NCI-H2029 treated with DMSO at 0.1 percent for 48 hours (cell line): Measurements from ENCODE around the gene PODN.

ENCODE experiments used
- DNase-seq: peaks from one replicate; lab custom pipeline; 2025; lab: John Stamatoyannopoulos, UW

PODN gene

DNA sequence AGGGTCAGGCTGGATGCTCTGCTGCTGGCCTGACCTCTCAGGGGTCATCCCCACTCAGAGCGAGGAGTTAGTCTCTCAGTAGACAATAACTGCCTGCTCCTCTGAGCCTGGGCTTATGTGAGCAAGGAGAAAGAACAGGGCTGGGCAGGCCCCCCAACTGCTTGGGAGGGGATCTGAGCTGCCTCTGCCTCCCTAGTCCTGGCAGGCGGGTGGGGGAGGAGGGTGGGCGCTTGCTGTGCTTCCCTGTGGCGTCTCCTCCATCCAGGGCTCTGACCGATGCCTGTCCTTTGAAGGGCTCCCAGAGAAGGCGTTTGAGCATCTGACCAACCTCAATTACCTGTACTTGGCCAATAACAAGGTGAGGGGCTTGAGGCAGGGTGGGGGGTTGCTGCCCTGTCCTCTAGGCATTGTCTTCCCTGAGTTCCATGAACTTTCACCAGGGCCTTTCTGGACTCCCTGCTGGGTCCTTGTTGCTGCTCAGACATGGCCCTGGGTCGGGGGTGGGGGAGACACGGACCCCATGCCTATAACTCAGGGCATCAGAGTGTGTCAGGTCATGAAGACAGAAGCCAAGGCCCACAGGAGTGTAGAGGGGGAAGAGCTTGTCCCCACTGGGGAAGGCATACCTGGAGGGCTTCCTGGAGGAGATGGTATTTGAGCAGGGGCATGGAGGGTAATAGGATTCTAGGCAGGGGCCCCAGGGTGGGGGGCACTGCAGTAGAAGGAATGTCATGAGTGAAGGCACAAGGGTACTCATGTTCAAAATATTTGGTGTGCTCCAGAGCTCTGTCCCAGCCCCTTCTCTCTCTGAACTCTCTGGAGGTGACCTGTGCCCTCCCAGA lies 12.5 kb downstream of the PODN start:
- DNase-seq = no peak

DNA sequence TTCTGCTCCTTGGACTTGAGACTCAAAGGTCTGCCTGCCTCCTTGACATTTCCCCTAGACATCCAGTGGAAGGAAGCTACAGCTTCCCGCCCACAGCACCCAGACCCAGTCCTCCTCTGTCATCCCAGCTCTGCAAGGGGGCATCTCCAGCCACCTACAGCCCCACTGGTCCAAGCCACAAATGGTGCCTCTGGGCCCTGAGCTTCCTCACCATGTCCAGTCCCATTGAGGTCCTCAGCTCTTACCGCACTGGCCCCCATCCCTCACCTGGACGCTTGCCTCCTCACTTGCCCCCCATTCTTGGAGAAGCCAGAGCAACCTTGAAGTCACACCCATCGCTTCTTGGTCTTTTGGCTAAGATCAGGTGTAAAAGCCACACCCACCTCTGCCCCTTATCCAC lies 13.2 kb downstream of the PODN start:
- DNase-seq = no peak

DNA sequence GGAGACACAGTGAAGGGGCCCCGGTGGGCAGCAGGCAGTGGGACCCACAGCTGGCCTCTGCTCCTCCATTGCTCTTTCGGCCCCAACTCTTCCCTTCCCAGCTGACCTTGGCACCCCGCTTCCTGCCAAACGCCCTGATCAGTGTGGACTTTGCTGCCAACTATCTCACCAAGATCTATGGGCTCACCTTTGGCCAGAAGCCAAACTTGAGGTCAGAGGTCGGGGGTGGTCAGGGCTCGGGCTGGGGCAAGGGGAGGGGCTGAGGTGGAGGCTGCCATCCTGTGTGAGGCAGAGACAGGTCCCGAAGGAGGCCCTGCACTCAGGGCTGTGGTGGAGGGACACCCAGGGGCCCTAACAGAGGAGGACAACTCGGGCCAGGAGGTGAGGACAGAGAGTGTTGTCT lies 13.7 kb downstream of the PODN start:
- no peak for DNase-seq

DNA sequence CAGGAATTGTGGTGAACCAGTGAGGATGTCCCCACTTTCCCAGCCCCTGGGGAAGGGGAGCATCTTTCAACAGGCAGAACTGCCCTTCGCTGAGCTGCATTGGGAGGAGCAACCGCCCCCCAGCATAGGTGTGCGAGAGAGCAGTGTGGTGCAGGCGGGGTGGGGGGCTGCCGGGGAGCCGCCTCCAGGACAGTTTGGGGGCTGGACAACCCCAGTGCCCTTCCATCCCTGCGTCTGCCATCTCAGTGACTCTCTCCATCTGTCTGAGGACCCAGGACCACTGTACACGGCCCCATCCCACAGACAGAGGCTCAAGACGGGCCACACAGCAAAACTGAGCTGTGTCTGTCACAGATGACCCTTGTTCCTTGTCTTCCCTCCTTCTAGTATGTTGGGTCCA lies 14.2 kb downstream of the PODN start:
- no peak for DNase-seq

DNA sequence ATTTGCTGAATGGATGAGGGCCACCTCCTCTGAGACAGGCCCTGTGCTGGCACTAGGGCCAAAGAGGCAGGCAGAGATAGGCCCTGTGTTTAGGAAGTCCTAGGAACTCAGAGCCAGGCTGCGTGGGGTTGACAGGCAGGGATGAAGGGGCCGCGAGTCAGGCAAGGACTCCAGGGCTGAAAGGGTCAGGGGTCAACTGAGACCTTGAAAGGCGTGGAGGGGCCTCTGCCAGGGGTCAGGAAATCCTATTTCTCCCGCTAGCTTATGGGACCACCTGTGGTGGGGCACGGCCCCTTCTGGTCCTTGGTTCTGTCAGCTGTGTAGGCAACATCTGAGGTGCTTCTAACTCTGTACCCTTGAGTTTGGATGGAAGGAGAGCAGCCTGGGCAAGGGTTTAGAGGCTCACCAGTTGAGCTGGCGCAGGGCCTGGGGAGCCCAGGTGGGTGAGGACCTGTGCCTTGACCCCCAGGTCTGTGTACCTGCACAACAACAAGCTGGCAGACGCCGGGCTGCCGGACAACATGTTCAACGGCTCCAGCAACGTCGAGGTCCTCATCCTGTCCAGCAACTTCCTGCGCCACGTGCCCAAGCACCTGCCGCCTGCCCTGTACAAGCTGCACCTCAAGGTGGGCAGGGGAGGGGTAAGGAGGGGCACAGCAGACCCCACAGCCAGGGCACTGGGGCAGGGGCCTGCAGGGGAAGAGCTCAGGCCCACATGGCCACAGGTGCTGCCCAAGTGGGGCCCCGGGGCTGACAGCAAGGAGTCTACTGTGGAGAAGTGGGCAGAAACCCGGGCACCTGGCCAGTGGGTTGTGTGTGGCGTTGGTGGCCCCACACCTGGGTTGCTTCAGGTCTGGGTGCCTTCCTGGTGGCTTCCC lies 14.9 kb downstream of the PODN start:
- DNase-seq = no peak

DNA sequence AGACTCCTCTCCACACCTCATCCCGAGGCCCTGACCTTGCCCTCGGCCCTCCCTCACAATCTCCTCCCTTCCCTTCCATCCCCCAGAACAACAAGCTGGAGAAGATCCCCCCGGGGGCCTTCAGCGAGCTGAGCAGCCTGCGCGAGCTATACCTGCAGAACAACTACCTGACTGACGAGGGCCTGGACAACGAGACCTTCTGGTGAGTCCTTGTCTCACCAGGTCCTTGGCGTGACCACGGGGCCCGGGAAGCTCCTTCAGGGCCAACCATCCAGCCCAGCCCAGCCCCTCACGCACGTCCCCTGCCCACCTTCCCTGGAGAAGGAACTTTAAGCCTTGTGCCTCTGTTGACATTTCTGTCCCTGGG lies 15.6 kb downstream of the PODN start:
- DNase-seq = no peak

DNA sequence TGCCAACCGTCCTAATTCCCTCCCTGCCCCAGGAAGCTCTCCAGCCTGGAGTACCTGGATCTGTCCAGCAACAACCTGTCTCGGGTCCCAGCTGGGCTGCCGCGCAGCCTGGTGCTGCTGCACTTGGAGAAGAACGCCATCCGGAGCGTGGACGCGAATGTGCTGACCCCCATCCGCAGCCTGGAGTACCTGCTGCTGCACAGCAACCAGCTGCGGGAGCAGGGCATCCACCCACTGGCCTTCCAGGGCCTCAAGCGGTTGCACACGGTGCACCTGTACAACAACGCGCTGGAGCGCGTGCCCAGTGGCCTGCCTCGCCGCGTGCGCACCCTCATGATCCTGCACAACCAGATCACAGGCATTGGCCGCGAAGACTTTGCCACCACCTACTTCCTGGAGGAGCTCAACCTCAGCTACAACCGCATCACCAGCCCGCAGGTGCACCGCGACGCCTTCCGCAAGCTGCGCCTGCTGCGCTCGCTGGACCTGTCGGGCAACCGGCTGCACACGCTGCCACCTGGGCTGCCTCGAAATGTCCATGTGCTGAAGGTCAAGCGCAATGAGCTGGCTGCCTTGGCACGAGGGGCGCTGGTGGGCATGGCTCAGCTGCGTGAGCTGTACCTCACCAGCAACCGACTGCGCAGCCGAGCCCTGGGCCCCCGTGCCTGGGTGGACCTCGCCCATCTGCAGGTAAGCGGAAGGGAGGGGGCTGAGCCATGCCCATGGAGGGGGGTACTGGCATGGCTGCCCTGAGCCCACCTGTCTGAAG lies 16.5 kb downstream of the PODN start:
- DNase-seq = no peak

DNA sequence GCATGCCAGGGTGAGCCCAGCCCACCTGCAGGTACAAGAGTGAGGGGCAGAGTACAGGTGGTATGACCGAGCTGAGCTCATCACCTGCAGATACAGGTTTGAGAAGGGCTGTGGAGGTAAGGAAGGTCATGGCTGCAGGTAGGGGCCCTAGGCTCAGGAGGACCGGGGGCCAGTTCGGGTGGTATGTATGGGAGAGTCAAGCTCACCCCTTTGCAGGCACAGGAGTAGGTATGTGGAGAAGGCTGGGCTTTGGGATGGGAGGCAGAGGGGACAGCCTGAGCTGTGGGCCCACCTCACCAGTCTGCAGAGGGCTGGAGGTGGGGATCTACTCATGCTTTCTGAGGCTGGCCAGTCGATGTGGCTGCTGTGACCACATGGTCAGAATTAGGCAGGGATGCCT lies 17.2 kb downstream of the PODN start:
- DNase-seq = no peak

DNA sequence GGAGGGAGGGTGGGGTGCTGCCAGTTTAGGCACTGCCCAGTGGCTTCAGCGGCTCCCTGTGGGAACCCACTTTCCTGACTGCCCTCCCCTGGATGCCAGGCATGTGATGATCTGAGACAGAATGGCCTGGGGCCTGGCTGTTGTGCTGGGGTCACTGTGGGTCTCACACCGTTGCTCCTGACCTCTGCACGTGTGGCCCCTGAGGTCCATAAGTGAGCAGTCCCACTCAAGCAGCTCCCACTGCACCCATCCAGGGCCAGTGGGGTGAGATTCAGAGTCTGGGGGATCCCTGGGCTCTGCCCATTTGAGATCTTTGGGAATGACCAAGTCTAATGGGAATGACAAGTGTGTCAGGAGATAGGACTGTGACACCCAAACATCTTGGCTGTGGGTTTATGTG lies 18.0 kb downstream of the PODN start:
- no peak for DNase-seq

DNA sequence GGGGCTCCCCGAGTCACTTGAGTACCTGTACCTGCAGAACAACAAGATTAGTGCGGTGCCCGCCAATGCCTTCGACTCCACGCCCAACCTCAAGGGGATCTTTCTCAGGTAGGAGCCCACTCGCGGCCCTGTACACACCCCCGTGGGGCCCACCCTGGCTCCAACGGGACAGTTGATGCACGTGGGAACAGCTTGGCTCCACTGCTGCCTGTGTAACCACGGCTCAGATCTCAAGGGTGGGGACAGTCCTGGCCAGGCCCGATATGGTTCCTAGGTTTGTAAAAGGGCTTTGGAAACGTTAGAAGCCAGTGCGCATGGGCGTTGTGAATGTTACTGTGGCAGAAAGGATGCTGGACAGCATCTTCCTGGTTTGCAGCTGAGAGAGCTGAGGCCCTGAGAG lies 18.8 kb downstream of the PODN start:
- DNase-seq = no peak

DNA sequence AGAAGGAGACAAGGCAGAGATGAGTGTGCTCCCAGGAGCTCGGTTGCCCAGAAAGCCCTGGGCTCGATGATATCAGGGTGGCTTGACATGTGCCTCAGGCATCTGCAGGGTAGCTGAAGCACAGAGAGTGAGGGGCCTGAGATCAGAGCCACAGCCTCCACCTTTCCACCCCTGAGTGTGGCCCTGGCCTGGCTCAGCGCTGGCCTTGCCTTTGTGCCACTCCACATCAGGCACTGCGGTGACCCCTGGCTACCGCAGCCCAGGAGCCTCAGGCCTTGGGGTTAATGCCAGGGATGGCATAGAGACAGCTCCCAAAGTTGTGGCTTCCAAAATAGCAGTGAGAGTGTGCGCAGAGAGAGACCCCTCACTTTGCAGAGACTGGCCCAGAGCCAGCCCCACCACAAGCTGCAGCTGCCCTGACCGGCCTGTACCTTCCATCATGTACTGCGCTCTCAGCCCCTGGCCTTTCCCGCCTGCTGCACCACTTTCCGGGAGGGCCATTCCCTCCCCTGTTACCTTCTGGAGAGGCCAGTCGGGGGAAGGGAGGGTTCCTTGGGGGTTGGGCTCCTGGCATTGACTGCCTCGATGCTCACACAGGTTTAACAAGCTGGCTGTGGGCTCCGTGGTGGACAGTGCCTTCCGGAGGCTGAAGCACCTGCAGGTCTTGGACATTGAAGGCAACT lies 19.5 kb downstream of the PODN start:
- DNase-seq = no peak

DNA sequence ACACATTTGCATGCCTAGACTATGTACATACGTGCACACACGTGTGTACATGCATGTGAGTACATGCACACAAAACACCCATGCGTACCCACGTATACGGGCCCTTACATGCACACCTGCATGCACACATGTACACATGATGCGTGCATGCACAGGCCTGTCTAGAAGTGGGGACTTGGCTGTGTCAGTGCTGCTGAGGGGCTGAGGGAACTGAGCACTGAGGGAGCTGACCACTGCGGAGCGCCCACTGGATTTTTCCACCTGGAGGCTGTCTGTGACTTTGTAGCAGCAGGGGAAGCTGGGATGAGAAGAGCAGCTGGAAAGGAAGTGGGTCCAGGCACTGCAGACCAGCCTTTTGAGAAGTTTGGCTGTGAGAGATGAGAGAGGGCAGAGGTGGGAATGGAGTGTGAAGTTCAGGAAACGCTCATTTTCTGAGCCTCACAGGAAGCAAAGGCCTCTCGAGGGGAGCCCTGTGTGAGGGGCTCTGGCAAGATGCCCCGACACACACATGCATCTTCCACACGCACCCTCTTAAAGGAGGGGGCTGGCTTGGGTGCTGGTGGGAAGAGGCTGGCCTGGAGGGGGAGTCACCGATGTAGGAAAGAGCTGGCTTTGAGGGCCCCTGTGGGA lies 20.9 kb downstream of the PODN start:
- no peak for DNase-seq

DNA sequence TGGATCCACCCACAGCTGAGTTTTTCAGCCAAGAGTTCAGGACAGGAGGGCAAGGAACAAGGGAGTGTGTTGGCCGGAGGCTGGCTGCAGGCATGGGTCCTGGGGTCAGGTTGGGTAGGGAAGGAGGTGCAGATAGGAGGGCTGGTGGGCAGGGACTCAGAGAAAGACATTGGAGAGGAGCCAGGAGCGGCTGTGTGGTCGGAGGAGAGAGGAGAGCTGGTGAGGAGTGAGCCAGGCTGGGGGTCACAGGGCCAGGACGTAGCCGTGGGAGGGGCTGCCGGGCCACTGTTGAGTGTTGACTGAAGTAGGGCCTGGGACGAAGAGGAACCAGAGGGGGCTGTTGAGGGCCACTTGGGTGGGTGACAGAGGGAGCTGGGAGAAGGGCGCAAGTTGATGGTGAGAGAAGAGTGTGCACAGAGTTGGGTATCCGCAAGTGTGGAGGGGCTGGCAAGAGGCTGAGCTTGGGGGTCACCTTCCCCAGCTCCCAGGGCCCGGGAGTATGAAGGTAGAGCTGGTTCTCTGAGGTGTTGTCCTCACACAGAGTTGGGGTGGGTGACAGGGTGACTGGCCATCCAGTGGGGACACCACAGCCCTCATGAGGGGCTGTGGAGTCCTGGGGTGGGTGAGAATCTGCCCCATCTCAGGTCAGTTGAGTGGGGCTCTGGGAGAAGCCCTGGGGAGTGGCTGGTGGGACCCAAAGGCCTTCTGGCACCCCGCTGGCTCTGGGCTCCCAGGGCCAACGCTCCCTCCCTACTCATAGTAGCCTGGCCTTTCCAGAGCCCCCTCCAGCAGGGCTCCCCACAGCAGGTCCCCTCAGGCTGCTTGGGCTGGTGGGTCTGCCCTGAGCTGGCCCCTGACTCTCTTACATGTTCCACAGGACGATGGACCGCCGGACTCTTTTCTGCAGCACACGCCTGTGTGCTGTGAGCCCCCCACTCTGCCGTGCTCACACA lies 21.9 kb downstream of the PODN start:
- no peak for DNase-seq

DNA sequence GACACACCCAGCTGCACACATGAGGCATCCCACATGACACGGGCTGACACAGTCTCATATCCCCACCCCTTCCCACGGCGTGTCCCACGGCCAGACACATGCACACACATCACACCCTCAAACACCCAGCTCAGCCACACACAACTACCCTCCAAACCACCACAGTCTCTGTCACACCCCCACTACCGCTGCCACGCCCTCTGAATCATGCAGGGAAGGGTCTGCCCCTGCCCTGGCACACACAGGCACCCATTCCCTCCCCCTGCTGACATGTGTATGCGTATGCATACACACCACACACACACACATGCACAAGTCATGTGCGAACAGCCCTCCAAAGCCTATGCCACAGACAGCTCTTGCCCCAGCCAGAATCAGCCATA lies 22.6 kb downstream of the PODN start:
- DNase-seq = no peak

DNA sequence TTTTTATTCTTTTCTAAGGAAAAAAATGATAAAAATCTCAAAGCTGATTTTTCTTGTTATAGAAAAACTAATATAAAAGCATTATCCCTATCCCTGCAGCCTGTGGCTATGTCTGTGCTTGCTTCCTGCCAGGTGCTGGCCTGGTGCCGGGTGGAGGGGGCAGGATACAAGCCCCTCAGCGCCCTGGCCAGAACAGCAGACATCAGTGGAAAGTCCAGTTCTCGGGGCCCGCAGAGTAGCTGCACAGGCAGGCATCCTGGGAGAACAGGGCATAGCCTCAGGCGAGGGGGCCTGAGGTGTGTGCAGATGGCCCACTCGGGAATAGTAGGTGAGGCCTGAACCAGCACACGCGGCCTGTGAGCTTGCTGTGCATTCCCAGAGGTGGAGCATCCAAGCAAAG lies 23.4 kb downstream of the PODN start:
- DNase-seq = no peak

DNA sequence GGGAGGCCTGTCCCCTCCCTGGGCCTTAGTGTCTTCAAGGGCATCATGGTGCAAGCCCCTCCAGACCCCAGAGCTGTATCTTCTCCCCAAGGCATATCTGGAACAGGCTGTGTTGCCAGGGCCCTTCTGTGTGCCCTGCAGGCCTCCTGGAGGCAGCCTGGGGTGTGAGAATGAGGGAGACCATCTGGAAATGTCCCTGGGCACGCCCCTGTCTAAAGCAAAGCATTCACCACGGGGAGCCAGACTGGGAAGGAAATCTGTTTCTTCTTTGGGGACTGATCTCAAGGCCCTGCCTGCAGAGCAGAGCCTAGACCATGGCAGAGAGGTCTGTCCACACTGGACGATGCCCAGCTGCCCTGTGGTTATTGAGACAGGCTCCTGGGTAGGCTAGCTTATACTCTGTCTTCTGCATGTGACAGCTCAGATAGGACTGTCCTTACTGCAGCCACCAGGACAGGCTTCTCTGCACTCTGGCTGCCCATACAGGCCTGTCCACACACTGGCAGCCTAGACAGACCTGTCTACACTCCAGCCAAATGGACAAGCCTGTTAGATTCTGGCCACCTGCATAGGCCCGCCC lies 24.6 kb downstream of the PODN start:
- no peak for DNase-seq

DNA sequence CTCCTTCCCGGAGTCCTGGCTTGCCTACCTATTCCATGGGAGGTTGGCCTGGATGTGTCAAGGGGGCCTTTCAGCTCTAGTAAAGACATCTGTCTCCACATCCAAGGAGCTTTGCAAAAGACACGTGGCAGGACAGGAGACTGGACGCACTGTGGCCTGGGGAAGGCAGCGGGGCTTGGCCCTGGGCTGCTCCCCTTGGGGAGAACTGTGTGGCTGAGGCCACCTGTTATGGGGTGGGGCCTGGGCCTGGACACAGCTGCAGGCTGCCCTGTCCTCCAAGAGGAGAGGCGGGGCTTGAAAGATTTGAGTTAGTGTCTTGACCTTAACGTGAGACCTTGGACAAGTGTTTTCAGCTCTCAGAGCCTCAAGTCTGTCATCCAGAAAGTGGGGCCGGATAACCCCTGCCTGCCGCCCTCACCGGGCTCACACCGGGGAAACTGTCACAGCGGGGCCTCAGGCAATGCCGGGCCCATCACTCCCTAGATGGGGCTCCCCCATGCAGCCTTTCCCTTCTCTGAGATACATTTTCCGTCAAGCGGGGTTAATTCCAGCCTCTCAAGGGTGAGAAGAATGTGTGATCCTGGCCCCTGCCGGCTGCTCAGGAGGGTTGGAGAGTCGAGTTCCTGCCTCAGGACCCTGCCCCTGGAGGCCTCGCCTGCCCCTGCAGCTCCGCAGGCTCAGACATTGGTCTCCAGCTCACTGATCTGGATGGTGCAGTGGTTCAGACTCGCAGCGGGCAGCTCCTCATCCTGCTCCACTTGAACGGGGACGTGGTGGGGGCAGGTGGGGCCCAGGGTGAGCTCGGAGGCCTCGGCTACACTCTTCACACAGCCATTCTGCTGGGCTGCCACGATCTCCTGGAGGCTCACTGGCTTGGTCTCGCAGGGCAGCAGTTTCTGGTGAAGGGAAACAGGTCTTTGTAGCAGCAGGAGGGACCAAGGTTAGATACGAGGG lies 25.6 kb downstream of the PODN start:
- DNase-seq = no peak

DNA sequence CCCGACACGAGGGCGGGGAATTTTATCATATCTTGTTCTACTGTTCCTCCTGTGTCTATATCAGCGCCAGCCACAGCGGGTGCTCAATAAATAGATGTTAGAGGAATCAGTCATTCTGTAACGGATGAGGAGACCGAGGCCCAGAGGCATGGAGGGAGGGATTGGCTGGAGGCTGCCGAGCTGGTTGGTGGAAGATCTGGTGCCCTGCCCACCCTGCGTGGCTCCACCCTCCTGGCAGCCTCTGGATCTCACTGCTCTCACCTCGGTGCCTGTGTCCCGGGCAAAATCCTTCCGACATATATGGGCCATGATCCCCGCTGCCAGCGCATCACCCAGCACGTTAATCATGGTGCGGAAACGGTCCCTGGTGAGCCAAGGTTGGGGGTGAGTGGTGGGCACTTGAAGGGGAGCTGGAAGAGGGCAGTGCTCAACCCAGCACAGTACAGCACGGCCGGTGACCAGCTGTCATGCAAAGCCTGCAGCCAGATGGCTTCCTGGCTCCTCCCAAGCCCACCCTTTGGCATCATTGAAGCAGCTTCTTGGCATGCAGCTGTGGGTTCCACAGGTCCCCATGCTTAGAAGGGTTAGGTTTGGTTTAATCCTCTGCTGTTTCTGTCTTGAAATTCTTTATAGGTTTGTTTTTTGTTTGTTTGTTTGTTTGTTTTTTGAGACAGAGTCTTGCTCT lies 26.7 kb downstream of the PODN start:
- DNase-seq = no peak
